ENCODE data around the gene EEF1AKMT2. TPM values are rescaled to one million over a fixed set of nuclear protein-coding genes. Genes with fewer than 3 reads are reported as not detected.
A peak's percentile ranks its signal among the peaks of the same experiment; 100 is the strongest.

Gene EEF1AKMT2
- total and polyA plus RNA-seq, 2 of the 13 experiments (the other 11 are each of a cell fraction or from before 2014, with no cell fraction given) = 11.3 to 19.3 TPM

- TF ChIP-seq, protein P1, sequence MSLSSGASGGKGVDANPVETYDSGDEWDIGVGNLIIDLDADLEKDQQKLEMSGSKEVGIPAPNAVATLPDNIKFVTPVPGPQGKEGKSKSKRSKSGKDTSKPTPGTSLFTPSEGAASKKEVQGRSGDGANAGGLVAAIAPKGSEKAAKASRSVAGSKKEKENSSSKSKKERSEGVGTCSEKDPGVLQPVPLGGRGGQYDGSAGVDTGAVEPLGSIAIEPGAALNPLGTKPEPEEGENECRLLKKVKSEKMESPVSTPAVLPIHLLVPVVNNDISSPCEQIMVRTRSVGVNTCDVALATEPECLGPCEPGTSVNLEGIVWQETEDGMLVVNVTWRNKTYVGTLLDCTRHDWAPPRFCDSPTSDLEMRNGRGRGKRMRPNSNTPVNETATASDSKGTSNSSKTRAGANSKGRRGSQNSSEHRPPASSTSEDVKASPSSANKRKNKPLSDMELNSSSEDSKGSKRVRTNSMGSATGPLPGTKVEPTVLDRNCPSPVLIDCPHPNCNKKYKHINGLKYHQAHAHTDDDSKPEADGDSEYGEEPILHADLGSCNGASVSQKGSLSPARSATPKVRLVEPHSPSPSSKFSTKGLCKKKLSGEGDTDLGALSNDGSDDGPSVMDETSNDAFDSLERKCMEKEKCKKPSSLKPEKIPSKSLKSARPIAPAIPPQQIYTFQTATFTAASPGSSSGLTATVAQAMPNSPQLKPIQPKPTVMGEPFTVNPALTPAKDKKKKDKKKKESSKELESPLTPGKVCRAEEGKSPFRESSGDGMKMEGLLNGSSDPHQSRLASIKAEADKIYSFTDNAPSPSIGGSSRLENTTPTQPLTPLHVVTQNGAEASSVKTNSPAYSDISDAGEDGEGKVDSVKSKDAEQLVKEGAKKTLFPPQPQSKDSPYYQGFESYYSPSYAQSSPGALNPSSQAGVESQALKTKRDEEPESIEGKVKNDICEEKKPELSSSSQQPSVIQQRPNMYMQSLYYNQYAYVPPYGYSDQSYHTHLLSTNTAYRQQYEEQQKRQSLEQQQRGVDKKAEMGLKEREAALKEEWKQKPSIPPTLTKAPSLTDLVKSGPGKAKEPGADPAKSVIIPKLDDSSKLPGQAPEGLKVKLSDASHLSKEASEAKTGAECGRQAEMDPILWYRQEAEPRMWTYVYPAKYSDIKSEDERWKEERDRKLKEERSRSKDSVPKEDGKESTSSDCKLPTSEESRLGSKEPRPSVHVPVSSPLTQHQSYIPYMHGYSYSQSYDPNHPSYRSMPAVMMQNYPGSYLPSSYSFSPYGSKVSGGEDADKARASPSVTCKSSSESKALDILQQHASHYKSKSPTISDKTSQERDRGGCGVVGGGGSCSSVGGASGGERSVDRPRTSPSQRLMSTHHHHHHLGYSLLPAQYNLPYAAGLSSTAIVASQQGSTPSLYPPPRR (CRISPR knock-in tag; IDR thresholded peaks at IDR 0.05; ENCODE audit: borderline replicate concordance) = peak; percentile 39; the same call in 1 of the 2 replicates
- peak; percentile 21; the same call in 1 of the 2 replicates for TF ChIP-seq PAXIP1 (CRISPR knock-in tag; conservative IDR thresholded peaks at IDR 0.05)
- TF ChIP-seq DNMT3B (CRISPR knock-in tag; conservative IDR thresholded peaks at IDR 0.05) = peak; percentile 80; the same call in 1 of the 2 replicates
- TF ChIP-seq, protein P2, sequence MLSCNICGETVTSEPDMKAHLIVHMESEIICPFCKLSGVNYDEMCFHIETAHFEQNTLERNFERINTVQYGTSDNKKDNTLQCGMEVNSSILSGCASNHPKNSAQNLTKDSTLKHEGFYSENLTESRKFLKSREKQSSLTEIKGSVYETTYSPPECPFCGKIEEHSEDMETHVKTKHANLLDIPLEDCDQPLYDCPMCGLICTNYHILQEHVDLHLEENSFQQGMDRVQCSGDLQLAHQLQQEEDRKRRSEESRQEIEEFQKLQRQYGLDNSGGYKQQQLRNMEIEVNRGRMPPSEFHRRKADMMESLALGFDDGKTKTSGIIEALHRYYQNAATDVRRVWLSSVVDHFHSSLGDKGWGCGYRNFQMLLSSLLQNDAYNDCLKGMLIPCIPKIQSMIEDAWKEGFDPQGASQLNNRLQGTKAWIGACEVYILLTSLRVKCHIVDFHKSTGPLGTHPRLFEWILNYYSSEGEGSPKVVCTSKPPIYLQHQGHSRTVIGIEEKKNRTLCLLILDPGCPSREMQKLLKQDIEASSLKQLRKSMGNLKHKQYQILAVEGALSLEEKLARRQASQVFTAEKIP (CRISPR knock-in tag; IDR thresholded peaks at IDR 0.05; ENCODE audit: borderline replicate concordance) = no peak
- TF ChIP-seq PATZ1 (CRISPR knock-in tag; IDR thresholded peaks at IDR 0.05) = peak; percentile 62; the same call in 1 of the 2 replicates
- TF ChIP-seq, protein P3, sequence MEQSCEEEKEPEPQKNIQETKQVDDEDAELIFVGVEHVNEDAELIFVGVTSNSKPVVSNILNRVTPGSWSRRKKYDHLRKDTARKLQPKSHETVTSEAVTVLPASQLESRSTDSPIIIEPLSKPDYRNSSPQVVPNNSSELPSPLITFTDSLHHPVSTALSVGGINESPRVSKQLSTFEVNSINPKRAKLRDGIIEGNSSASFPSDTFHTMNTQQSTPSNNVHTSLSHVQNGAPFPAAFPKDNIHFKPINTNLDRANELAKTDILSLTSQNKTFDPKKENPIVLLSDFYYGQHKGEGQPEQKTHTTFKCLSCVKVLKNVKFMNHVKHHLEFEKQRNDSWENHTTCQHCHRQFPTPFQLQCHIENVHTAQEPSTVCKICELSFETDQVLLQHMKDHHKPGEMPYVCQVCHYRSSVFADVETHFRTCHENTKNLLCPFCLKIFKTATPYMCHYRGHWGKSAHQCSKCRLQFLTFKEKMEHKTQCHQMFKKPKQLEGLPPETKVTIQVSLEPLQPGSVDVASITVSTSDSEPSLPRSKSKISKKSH (CRISPR knock-in tag; IDR thresholded peaks at IDR 0.05; ENCODE audit: borderline replicate concordance) = no peak
- peak; percentile 49; the same call in 1 of the 2 replicates for TF ChIP-seq ZNF614 (CRISPR knock-in tag; IDR thresholded peaks at IDR 0.05; ENCODE audit: borderline replicate concordance)
- TF ChIP-seq MAF1 (CRISPR knock-in tag; IDR thresholded peaks at IDR 0.05; ENCODE audit: borderline replicate concordance) = no peak
- no peak for TF ChIP-seq SOX6 (IDR thresholded peaks at IDR 0.05)
- TF ChIP-seq SOX6 (CRISPR knock-in tag; IDR thresholded peaks at IDR 0.05) = peak; percentile 62
Observed at GRCh38 chr10:124724279-124725027, 67.2 kb downstream of the EEF1AKMT2 start (continued).
